Neural cell (in vitro differentiated cells): ENCODE measurements around the gene CFAP161. TPM values are rescaled to one million over a fixed set of nuclear protein-coding genes. Genes with fewer than 3 reads are reported as not detected.

Experiments
- H2AFZ ChIP-seq: fragments of 200-600, 300-800 bp; sonication (generic), shearing (Covaris generic); 2 replicates; pipeline ENCODE4 v1.6.0; 2014; ENCODE audit warnings: low read depth, mild to moderate bottlenecking, antibody characterized with exemption, low read length, moderate library complexity
- H3F3A ChIP-seq: fragments of 200-600 bp; shearing (Covaris generic); 2 replicates; pipeline ENCODE4 v1.6.1; 2016; ENCODE audit warnings: mild to moderate bottlenecking, moderate library complexity, mixed read lengths, antibody characterized with exemption, low read length; ENCODE audit not compliant: insufficient read depth, poor library complexity, severe bottlenecking
- H3K27ac ChIP-seq: fragments of 200-600, 300-800 bp; sonication (generic), shearing (Covaris generic); 2 replicates; pipeline ENCODE4 v1.5.1; 2014; ENCODE audit warnings: mild to moderate bottlenecking, low read length, moderate library complexity
- H3K27me3 ChIP-seq: fragments of 300-800, 200-600 bp; sonication (generic), shearing (Covaris generic); 2 replicates; pipeline ENCODE4 v1.6.0; 2014; ENCODE audit warnings: mild to moderate bottlenecking, low read depth, low read length, moderate library complexity; ENCODE audit not compliant: insufficient read depth
- H3K36me3 ChIP-seq: fragments of 300-800, 200-600 bp; sonication (generic), shearing (Covaris generic); 2 replicates; pipeline ENCODE4 v1.5.1; 2014; ENCODE audit warnings: mild to moderate bottlenecking, antibody characterized with exemption, low read length, moderate library complexity; ENCODE audit not compliant: insufficient read depth
- H3K4me2 ChIP-seq: fragments of 300-800, 200-600 bp; sonication (generic), shearing (Covaris generic); 2 replicates; pipeline ENCODE4 v1.6.0; 2014; ENCODE audit warnings: mild to moderate bottlenecking, low read length
- H3K4me3 ChIP-seq: fragments of 300-800, 200-600 bp; sonication (generic), shearing (Covaris generic); 2 replicates; pipeline ENCODE4 v1.5.1; 2014; ENCODE audit warnings: mild to moderate bottlenecking, low read length, moderate library complexity
- H3K79me2 ChIP-seq: fragments of 200-600 bp; shearing (Covaris generic); replicated peaks from 2 replicates; pipeline ENCODE4 v1.6.0; 2014; ENCODE audit warnings: mild to moderate bottlenecking, low read length, moderate library complexity; ENCODE audit not compliant: insufficient read depth
- H3K9ac ChIP-seq: fragments of 300-800, 200-600 bp; sonication (generic), shearing (Covaris generic); 2 replicates; pipeline ENCODE4 v1.6.1; 2016; ENCODE audit warnings: mild to moderate bottlenecking, low read length, mixed read lengths
- H3K9me2 ChIP-seq: fragments of 200-600 bp; shearing (Covaris generic); 2 replicates; pipeline ENCODE4 v1.6.1; 2016; ENCODE audit warnings: mild to moderate bottlenecking, low read length, mixed read lengths; ENCODE audit not compliant: insufficient read depth
- H3K9me3 ChIP-seq: fragments of 200-600, 300-800 bp; sonication (generic), shearing (Covaris generic); 2 replicates; pipeline ENCODE4 v1.6.1; 2016; ENCODE audit warnings: mild to moderate bottlenecking, mixed run types, low read length, moderate library complexity, mixed read lengths
- H4K20me1 ChIP-seq: fragments of 200-600 bp; shearing (Covaris generic); 2 replicates; pipeline ENCODE4 v1.6.1; 2016; ENCODE audit warnings: mild to moderate bottlenecking, mixed run types; ENCODE audit not compliant: insufficient read depth
- CTCF ChIP-seq: fragments of 450-650 bp; IDR thresholded peaks from 2 replicates; pipeline ENCODE4 v1.5.1; 2014; ENCODE audit warnings: antibody characterized with exemption, mild to moderate bottlenecking, moderate library complexity; ENCODE audit not compliant: poor library complexity, severe bottlenecking
- EP300 ChIP-seq: fragments of 450-650 bp; conservative IDR thresholded peaks from 2 replicates; pipeline ENCODE4 v1.6.1; 2014; ENCODE audit warnings: antibody characterized with exemption, mild to moderate bottlenecking, moderate library complexity; ENCODE audit not compliant: poor library complexity, severe bottlenecking
- EZH2 ChIP-seq: fragments of 200-600, 300-800 bp; shearing (Covaris generic), sonication (generic); IDR thresholded peaks from 2 replicates; pipeline ENCODE4 v1.6.1; 2014; ENCODE audit warnings: antibody characterized with exemption, low read length, borderline replicate concordance, mild to moderate bottlenecking; ENCODE audit not compliant: insufficient read depth, poor library complexity, severe bottlenecking
- MXI1 ChIP-seq: fragments of 450-650 bp; conservative IDR thresholded peaks from 2 replicates; pipeline ENCODE4 v1.6.1; 2014; ENCODE audit warnings: antibody characterized with exemption, mild to moderate bottlenecking; ENCODE audit not compliant: poor library complexity, severe bottlenecking
- POLR2AphosphoS5 ChIP-seq: IDR thresholded peaks from 2 replicates; pipeline ENCODE4 v1.6.1; 2012
- RAD21 ChIP-seq: fragments of 450-650 bp; conservative IDR thresholded peaks from 2 replicates; pipeline ENCODE4 v1.6.1; 2014; ENCODE audit warnings: antibody characterized with exemption, mild to moderate bottlenecking, moderate library complexity
- REST ChIP-seq: IDR thresholded peaks from 2 replicates; pipeline ENCODE4 v1.6.1; 2012; ENCODE audit warnings: borderline replicate concordance
- SMC3 ChIP-seq: fragments of 450-650 bp; conservative IDR thresholded peaks from 2 replicates; pipeline ENCODE4 v1.6.1; 2014; ENCODE audit warnings: antibody characterized with exemption, mild to moderate bottlenecking, moderate library complexity; ENCODE audit not compliant: poor library complexity
- TAF1 ChIP-seq: IDR thresholded peaks from 2 replicates; pipeline ENCODE4 v1.6.1; 2012; ENCODE audit warnings: low read depth
- polyA plus RNA-seq: library from polyadenylated mRNA; depleted of rRNA; stranded (reverse); fragments of >200 nt; gene quantifications from 2 replicates; pipeline ENCODE4 v1.2.3, GENCODE V29; 2014

Gene CFAP161
- polyA plus RNA-seq, 1 donor from 2014 or later, result not detected

GRCh38 chr15:81168644-81169043 is 34.6 kb downstream of the CFAP161 start:
- Histone ChIP-seq H3K9me3 (no peaks in the 10 kb centered on the region), H3K36me3 (no peaks in the 10 kb centered on the region), H3K9me2 (no peaks in the 10 kb centered on the region), H3K4me3 (no peak overlapping the region), H3K79me2 (no peaks in the 10 kb centered on the region), H3K27ac (no peak overlapping the region), H4K20me1 (no peaks in the 10 kb centered on the region), H3K4me2 (no peak overlapping the region), H3K9ac (no peak overlapping the region), H3K27me3 (no peaks in the 10 kb centered on the region), H2AFZ (no peak overlapping the region), H3F3A (no peaks in the 10 kb centered on the region)
- TF ChIP-seq SMC3 (no peak), RAD21 (no peak), MXI1 (no peak), CTCF (no peak), REST (no peak), EP300 (no peak), POLR2AphosphoS5 (no peak), EZH2 (no peak), TAF1 (no peak)

- no peaks in the 10 kb centered on the region for H3K9me3 ChIP-seq
- no peaks in the 10 kb centered on the region for H3K9me2 ChIP-seq
- no peak overlapping the region for H3K4me2 ChIP-seq
- H3F3A ChIP-seq, result no peaks in the 10 kb centered on the region
- H3K9ac ChIP-seq, result no peak overlapping the region
- H4K20me1 ChIP-seq, result no peaks in the 10 kb centered on the region
- H3K27me3 ChIP-seq, result no peaks in the 10 kb centered on the region
- H3K4me3 ChIP-seq, result no peak overlapping the region
- no peak for TF ChIP-seq EZH2
- TF ChIP-seq CTCF, result no peak
- TF ChIP-seq POLR2AphosphoS5, result no peak
- H3K79me2 ChIP-seq, result no peaks in the 10 kb centered on the region
- H3K27ac ChIP-seq, result no peak overlapping the region
- no peak overlapping the region for H2AFZ ChIP-seq
- no peaks in the 10 kb centered on the region for H3K36me3 ChIP-seq
Measured at GRCh38 chr15:81170511-81170910, 36.4 kb downstream of the CFAP161 start.
